Neuronal stem cell (in vitro differentiated cells): Measurements from ENCODE around the gene HIGD1C. TPM values are rescaled to one million over a fixed set of nuclear protein-coding genes. Genes with fewer than 3 reads are reported as not detected.

Source experiments
- DNase-seq: peaks from one replicate; pipeline ENCODE4 v3.0.0-alpha.2; 2013; ENCODE audit warnings: low spot score
- H2AFZ ChIP-seq: one replicate; pipeline ENCODE4 v1.6.1; 2013; ENCODE audit warnings: mild to moderate bottlenecking, low read length, inconsistent platforms
- H2AK5ac ChIP-seq: 2 replicates; pipeline ENCODE4 v1.6.1; 2013; ENCODE audit warnings: low read depth, mild to moderate bottlenecking, inconsistent platforms, low read length, moderate library complexity, mixed read lengths
- H2BK120ac ChIP-seq: 2 replicates; pipeline ENCODE4 v1.6.1; 2013; ENCODE audit warnings: low read depth, mild to moderate bottlenecking, inconsistent platforms, low read length, moderate library complexity, mixed read lengths
- H2BK12ac ChIP-seq: one replicate; pipeline ENCODE4 v1.6.1; 2013; ENCODE audit warnings: low read length, inconsistent platforms
- H2BK15ac ChIP-seq: 2 replicates; pipeline ENCODE4 v1.6.1; 2013; ENCODE audit warnings: mild to moderate bottlenecking, low read length, inconsistent platforms, mixed read lengths
- H2BK5ac ChIP-seq: one replicate; pipeline ENCODE4 v1.6.1; 2013; ENCODE audit warnings: inconsistent platforms, mild to moderate bottlenecking, low read length, moderate library complexity
- H3K14ac ChIP-seq: one replicate; pipeline ENCODE4 v1.6.1; 2013; ENCODE audit warnings: low read length, inconsistent platforms
- H3K18ac ChIP-seq: 2 replicates; pipeline ENCODE4 v1.6.1; 2013; ENCODE audit warnings: low read length, inconsistent platforms
- H3K23ac ChIP-seq: 2 replicates; pipeline ENCODE4 v1.6.1; 2013; ENCODE audit warnings: low read depth, mild to moderate bottlenecking, mixed read lengths, low read length, inconsistent platforms; ENCODE audit not compliant: poor library complexity
- H3K27ac ChIP-seq: replicated peaks from 3 replicates; pipeline ENCODE4 v1.5.1; 2013; ENCODE audit warnings: low read length, inconsistent platforms
- H3K27me3 ChIP-seq, 3 experiments: 2 replicates each; pipeline ENCODE4 v1.6.1; 2013; ENCODE audit warnings: low read length in 3 of 3, mild to moderate bottlenecking in 2 of 3, inconsistent platforms in 1 of 3, low read depth in 1 of 3, mixed read lengths in 1 of 3, moderate library complexity in 1 of 3; ENCODE audit not compliant: control insufficient read depth in 3 of 3, insufficient read depth in 3 of 3
- H3K36me3 ChIP-seq, 2 donors: replicated peaks in 1 of 2; 2 replicates each; pipeline ENCODE4 v1.6.1; 2013; ENCODE audit warnings: low read length in 2 of 2; ENCODE audit not compliant: control insufficient read depth in 2 of 2, insufficient read depth in 2 of 2
- H3K4ac ChIP-seq: 2 replicates; pipeline ENCODE4 v1.6.1; 2013; ENCODE audit warnings: inconsistent platforms, mild to moderate bottlenecking, low read length, moderate library complexity
- H3K4me1 ChIP-seq, 2 donors: 1 replicate in 1 of 2; 2 replicates in 1 of 2; pipeline ENCODE4 v1.6.1; 2013; ENCODE audit warnings: low read length in 2 of 2, low read depth in 1 of 2; ENCODE audit not compliant: control insufficient read depth in 2 of 2, insufficient read depth in 1 of 2
- H3K4me2 ChIP-seq: one replicate; pipeline ENCODE4 v1.6.1; 2013; ENCODE audit warnings: mild to moderate bottlenecking, low read length, inconsistent platforms; ENCODE audit not compliant: insufficient read depth, poor library complexity, severe bottlenecking
- H3K4me3 ChIP-seq, 2 donors: 2 replicates each; pipeline ENCODE4 v1.5.1; 2013; ENCODE audit warnings: low read length in 2 of 2, mild to moderate bottlenecking in 2 of 2, inconsistent platforms in 1 of 2, moderate library complexity in 1 of 2
- H3K79me1 ChIP-seq: one replicate; pipeline ENCODE4 v1.6.1; 2013; ENCODE audit warnings: low read depth, mild to moderate bottlenecking, inconsistent platforms, low read length, moderate library complexity
- H3K9ac ChIP-seq: one replicate; pipeline ENCODE4 v1.6.1; 2013; ENCODE audit warnings: mild to moderate bottlenecking, low read depth, low read length, inconsistent platforms; ENCODE audit not compliant: poor library complexity
- H3K9me3 ChIP-seq, 2 donors: replicated peaks in 1 of 2; 2 replicates each; pipeline versions ENCODE3 to v1.6.1; 2013; ENCODE audit warnings: low read length in 2 of 2, mild to moderate bottlenecking in 2 of 2, inconsistent platforms in 1 of 2, low read depth in 1 of 2, mixed read lengths in 1 of 2, moderate library complexity in 1 of 2; ENCODE audit not compliant: control insufficient read depth in 2 of 2, insufficient read depth in 1 of 2
- H4K8ac ChIP-seq: one replicate; pipeline ENCODE4 v1.6.1; 2013; ENCODE audit warnings: low read depth, mild to moderate bottlenecking, inconsistent platforms, low read length, moderate library complexity
- H4K91ac ChIP-seq: one replicate; pipeline ENCODE4 v1.6.1; 2013; ENCODE audit warnings: low read length, low read depth, mild to moderate bottlenecking, inconsistent platforms; ENCODE audit not compliant: poor library complexity
- WGBS, 2 donors: extraction: QIAGEN DNeasy Blood & Tissue Kit; methylation state at CpG; one replicate each; pipeline ENCODE4 v1.1.7; 2013; ENCODE audit warnings: missing lambda C conversion rate in 2 of 2, mixed read lengths in 1 of 2; ENCODE audit not compliant: insufficient read length in 2 of 2, insufficient replicate concordance in 1 of 2; ENCODE audit errors: extremely low coverage in 2 of 2; 5-methylcytosine and 5-hydroxymethylcytosine counted together
- small RNA-seq: library from polyadenylated mRNA; stranded (forward); fragments of <200 nt; extraction: miRNeasy Mini kit (QIAGEN cat#:217004); gene quantifications from one replicate; pipeline ENCODE3, GENCODE V24; 2013; ENCODE audit not compliant: insufficient read depth

The HIGD1C gene

GRCh38 chr12:51019927-51020326, 67.6 kb downstream of the HIGD1C start:
- no peak overlapping the region for H2BK15ac ChIP-seq
- H3K4me2 ChIP-seq: no peak overlapping the region
- H2BK120ac ChIP-seq: no peak overlapping the region
- no peak overlapping the region for H3K4me3 ChIP-seq
- H3K27ac ChIP-seq: no peak overlapping the region
- H4K8ac ChIP-seq: no peak overlapping the region
- H3K23ac ChIP-seq: no peak overlapping the region
- H3K36me3 ChIP-seq: peaks cover 0 to 3% of the 10 kb centered on the region in 2 donors
- H2AFZ ChIP-seq: no peak overlapping the region
- H3K4ac ChIP-seq: no peak overlapping the region
- no peak overlapping the region for H3K9ac ChIP-seq
- H4K91ac ChIP-seq: no peak overlapping the region
- H2BK12ac ChIP-seq: no peak overlapping the region
- H3K4me1 ChIP-seq: peaks cover 2 to 5% of the 10 kb centered on the region in 2 donors
- H3K14ac ChIP-seq: no peak overlapping the region
- no peaks in the 10 kb centered on the region for H3K27me3 ChIP-seq
- no peak overlapping the region for H3K18ac ChIP-seq
- WGBS, 2 donors: no CpG with 5 or more reads among the region's 2 CpGs
- H2BK5ac ChIP-seq: no peak overlapping the region
- H3K9me3 ChIP-seq: no peaks in the 10 kb centered on the region
- H3K79me1 ChIP-seq: no peaks in the 10 kb centered on the region
- no peak for DNase-seq
- no peak overlapping the region for H2AK5ac ChIP-seq

Small RNAs within 50 kb of the gene (small RNA-seq; reads per million reads assigned to genes)
- not detected for gene AC008121.1
- not detected for gene RF00019
- not detected for gene RNU6-87P
